PC-3 (cell line): ENCODE measurements around the gene EIF4A2. TPM values are rescaled to one million over a fixed set of nuclear protein-coding genes. Genes with fewer than 3 reads are reported as not detected.

Experiments used
- ATAC-seq: fragments of 200-7000 bp; cut with Tn5 transposase; 2 replicates; pipeline ENCODE4 v1.9.1; 2020; ENCODE audit warnings: mild to moderate bottlenecking, moderate library complexity
- BruUV-seq: library from RNA; stranded (reverse); fragments of 400-500 nt; replicated peaks from 2 replicates; lab custom pipeline; 2021; lab: Mats Ljungman, UMichigan
- CTCF ChIA-PET: fragments of 300-600 bp; sonication (Branson Sonifier 250); formaldehyde crosslinking; loops from one replicate; lab custom pipeline; 2022; ENCODE audit warnings: antibody characterized with exemption; lab: Charles Lee
- POLR2A ChIA-PET: fragments of 300-600 bp; sonication (Branson Sonifier 250); formaldehyde crosslinking; loops from one replicate; lab custom pipeline; 2022; ENCODE audit warnings: antibody characterized with exemption; ENCODE audit not compliant: unreplicated experiment; lab: Charles Lee
- DNase-seq: peaks from one replicate; pipeline ENCODE4 v3.0.0-alpha.2; 2015
- H2AFZ ChIP-seq: fragments of 300-600 bp; sonication (generic); 2 replicates; pipeline ENCODE4 v1.6.0; 2016; ENCODE audit warnings: antibody characterized with exemption, low read length
- H3F3A ChIP-seq: fragments of 300-600 bp; sonication (generic); one replicate; pipeline ENCODE4 v1.6.0; 2017; ENCODE audit warnings: antibody characterized with exemption, low read length, control low read depth, mild to moderate bottlenecking; ENCODE audit not compliant: unreplicated experiment
- H3K27ac ChIP-seq: fragments of 300-600 bp; sonication (generic); 2 replicates; pipeline ENCODE4 v1.5.1; 2016; ENCODE audit warnings: mild to moderate bottlenecking, low read length
- H3K27me3 ChIP-seq: fragments of 300-600 bp; sonication (generic); 2 replicates; pipeline ENCODE4 v1.6.1; 2016; ENCODE audit warnings: low read length, mixed read lengths
- H3K36me3 ChIP-seq: fragments of 300-600 bp; sonication (generic); 2 replicates; pipeline ENCODE4 v1.6.1; 2016; ENCODE audit warnings: low read depth, mixed run types, low read length, mixed read lengths
- H3K4me1 ChIP-seq: fragments of 300-600 bp; sonication (generic); 2 replicates; pipeline ENCODE4 v1.5.1; 2016; ENCODE audit warnings: low read length; ENCODE audit not compliant: insufficient read depth
- H3K4me2 ChIP-seq: fragments of 300-600 bp; sonication (generic); 2 replicates; pipeline ENCODE4 v1.6.0; 2016; ENCODE audit warnings: low read length
- H3K4me3 ChIP-seq: fragments of 300-600 bp; sonication (generic); 2 replicates; pipeline ENCODE4 v1.5.1; 2016; ENCODE audit warnings: mild to moderate bottlenecking, low read length, mixed read lengths
- H3K79me2 ChIP-seq: fragments of 300-600 bp; sonication (generic); 2 replicates; pipeline ENCODE4 v1.6.1; 2017; ENCODE audit warnings: low read length, mixed read lengths
- H3K9ac ChIP-seq: fragments of 300-600 bp; sonication (generic); 2 replicates; pipeline ENCODE4 v1.6.0; 2016; ENCODE audit warnings: mild to moderate bottlenecking, low read length
- H3K9me2 ChIP-seq: fragments of 300-600 bp; sonication (generic); replicated peaks from 2 replicates; pipeline ENCODE4 v1.6.1; 2016; ENCODE audit warnings: mixed run types, low read length, mixed read lengths
- H3K9me3 ChIP-seq: fragments of 300-600 bp; sonication (generic); 2 replicates; pipeline ENCODE4 v1.6.1; 2016; ENCODE audit warnings: low read length, mixed read lengths
- H4K20me1 ChIP-seq: fragments of 300-600 bp; sonication (generic); 2 replicates; pipeline ENCODE4 v1.6.1; 2016; ENCODE audit warnings: low read length, mixed read lengths
- CTCF ChIP-seq: fragments of 300-600 bp; sonication (generic); conservative IDR thresholded peaks from 2 replicates; pipeline ENCODE4 v1.5.1; 2017; ENCODE audit warnings: antibody characterized with exemption, low read depth, mild to moderate bottlenecking, low read length
- EZH2 ChIP-seq: fragments of 300-600 bp; sonication (generic); IDR thresholded peaks from one replicate; pipeline ENCODE4 v1.6.1; 2017; ENCODE audit warnings: antibody characterized with exemption, mild to moderate bottlenecking, low read length; ENCODE audit not compliant: unreplicated experiment
- EZH2phosphoT487 ChIP-seq: fragments of 300-600 bp; sonication (generic); IDR thresholded peaks from 2 replicates; pipeline ENCODE4 v1.6.1; 2018; ENCODE audit warnings: mild to moderate bottlenecking, antibody characterized with exemption, low read length, borderline replicate concordance
- intact Hi-C: fragments of 100-400 bp; cut with micrococcal nuclease; formaldehyde crosslinking; loops from 2 replicates; pipeline ENCODE4 v1.9.0; 2023
- total RNA-seq: library from RNA; depleted of rRNA; stranded (reverse); fragments of >200 nt; gene quantifications from 2 replicates; pipeline ENCODE4 v1.2.3, GENCODE V29; 2014

The EIF4A2 gene
- total RNA-seq, 1 experiment from 2014 or later = 233 TPM

GRCh38 chr3:186786922-186787321 is 3.5 kb downstream of the EIF4A2 start:
- intact Hi-C loops = loop anchor here (10.0 kb wide), 2 partner anchors 222 to 682 kb away; partner anchors contain the start of genes ETV5 and TBCCD1
- TF ChIP-seq CTCF (no peak), EZH2phosphoT487 (no peak), EZH2 (no peak)
- Histone ChIP-seq H2AFZ (no peak overlapping the region), H3K4me1 (peaks cover 28% of the 10 kb centered on the region), H3K4me2 (peak overlapping the region; percentile 84), H3K9me3 (no peaks in the 10 kb centered on the region), H3K27me3 (no peaks in the 10 kb centered on the region), H3F3A (peaks cover 75% of the 10 kb centered on the region), H4K20me1 (peaks cover 73% of the 10 kb centered on the region), H3K9me2 (no peaks in the 10 kb centered on the region), H3K79me2 (peaks cover 65% of the 10 kb centered on the region), H3K9ac (no peak overlapping the region; the same call in 1 of the 2 replicates), H3K4me3 (peak overlapping the region; percentile 100), H3K27ac (no peak overlapping the region), H3K36me3 (peaks cover 65% of the 10 kb centered on the region)
- CTCF ChIA-PET = no interaction called here
- DNase-seq (no peak), ATAC-seq (no peak)
- POLR2A ChIA-PET = no interaction called here
- no TSS peak for BruUV-seq

GRCh38 chr3:186787642-186788481 is 4.5 kb downstream of the EIF4A2 start:
- Histone ChIP-seq H3K4me3 (peak overlapping the region; percentile 100), H4K20me1 (peaks cover 73% of the 10 kb centered on the region), H3K27ac (no peak overlapping the region), H3K4me1 (peaks cover 26% of the 10 kb centered on the region), H3K9me3 (no peaks in the 10 kb centered on the region), H3K27me3 (no peaks in the 10 kb centered on the region), H3K9me2 (no peaks in the 10 kb centered on the region), H2AFZ (no peak overlapping the region), H3K4me2 (peak overlapping the region; percentile 84), H3K79me2 (peaks cover 57% of the 10 kb centered on the region), H3F3A (peaks cover 80% of the 10 kb centered on the region), H3K9ac (no peak overlapping the region), H3K36me3 (peaks cover 69% of the 10 kb centered on the region)
- BruUV-seq = no TSS peak
- TF ChIP-seq EZH2 = no peak
- no peak for TF ChIP-seq CTCF
- intact Hi-C loops = loop anchor here (10.0 kb wide), 2 partner anchors 223 to 683 kb away; partner anchors contain the start of genes ETV5 and TBCCD1
- ChIA-PET CTCF (interaction anchor here (0.6 kb wide), 1 partner anchor 61 kb away, joined by 5 read pairs; no protein-coding TSS in a partner anchor), POLR2A (interaction anchor here (0.6 kb wide), 1 partner anchor 422 kb away, joined by 4 read pairs; no protein-coding TSS in a partner anchor)
- ATAC-seq = no peak
- DNase-seq = no peak
